Caco-2 (cell line): ENCODE data around the gene A2ML1. TPM values are rescaled to one million over a fixed set of nuclear protein-coding genes. Genes with fewer than 3 reads are reported as not detected.
A peak's percentile ranks its signal among the peaks of the same experiment; 100 is the strongest.
"Not testable (repeated sequence)": the region's sequence is repeated elsewhere in the genome, so short reads cannot be mapped to it uniquely, and the experiment has no call there.

Experiments
- BruUV-seq: library from RNA; stranded (reverse); fragments of 400-500 nt; replicated peaks from 2 replicates; lab custom pipeline; 2021; lab: Mats Ljungman, UMichigan
- CTCF ChIA-PET: fragments of 300-600 bp; sonication (Branson Sonifier 250); formaldehyde crosslinking; loops from one replicate; lab custom pipeline; 2022; ENCODE audit warnings: antibody characterized with exemption; lab: Charles Lee
- POLR2A ChIA-PET: fragments of 300-600 bp; sonication (Branson Sonifier 250); formaldehyde crosslinking; loops from one replicate; lab custom pipeline; 2022; ENCODE audit warnings: antibody characterized with exemption; lab: Charles Lee
- DNase-seq, 2 experiments: peaks; one replicate each; pipeline versions ENCODE4 v3.0.0 to v3.0.0-alpha.2; 2020 to 2022
- H3K27me3 ChIP-seq: replicated peaks from 2 replicates; pipeline ENCODE4 v1.6.0; 2011; ENCODE audit warnings: low read length; ENCODE audit not compliant: control insufficient read depth, insufficient read depth
- H3K36me3 ChIP-seq: 2 replicates; pipeline ENCODE4 v1.5.1; 2011; ENCODE audit warnings: low read length; ENCODE audit not compliant: control insufficient read depth, insufficient read depth
- H3K4me1 ChIP-seq: fragments of 250-450 bp; sonication (Bioruptor Pico); 2 replicates; pipeline ENCODE4 v1.5.1; 2020; ENCODE audit warnings: mild to moderate bottlenecking
- H3K4me3 ChIP-seq: 2 replicates; pipeline ENCODE4 v1.5.1; 2011; ENCODE audit warnings: low read depth, mild to moderate bottlenecking, control low read depth, low read length
- H3K9me3 ChIP-seq: fragments of 250-450 bp; sonication (Bioruptor Pico); 2 replicates; pipeline ENCODE4 v1.5.1; 2020; ENCODE audit warnings: mild to moderate bottlenecking, moderate library complexity
- H3K27ac Mint-ChIP-seq: one replicate; pipeline ENCODE4 v1.8.0; 2022; ENCODE audit warnings: mixed read lengths; ENCODE audit not compliant: unreplicated experiment
- H3K27me3 Mint-ChIP-seq: one replicate; pipeline ENCODE4 v1.8.0; 2022; ENCODE audit warnings: mixed read lengths; ENCODE audit not compliant: insufficient read depth, unreplicated experiment
- H3K36me3 Mint-ChIP-seq: one replicate; pipeline ENCODE4 v1.8.0; 2022; ENCODE audit warnings: mild to moderate bottlenecking, mixed read lengths; ENCODE audit not compliant: insufficient read depth, unreplicated experiment
- H3K4me1 Mint-ChIP-seq: one replicate; pipeline ENCODE4 v1.8.0; 2022; ENCODE audit warnings: low read depth, mixed read lengths; ENCODE audit not compliant: unreplicated experiment
- H3K4me3 Mint-ChIP-seq: one replicate; pipeline ENCODE4 v1.8.0; 2022; ENCODE audit warnings: mild to moderate bottlenecking, moderate library complexity, mixed read lengths; ENCODE audit not compliant: unreplicated experiment
- H3K9me3 Mint-ChIP-seq: one replicate; pipeline ENCODE4 v1.8.0; 2022; ENCODE audit warnings: mixed read lengths; ENCODE audit not compliant: unreplicated experiment
- CTCF ChIP-seq, 2 experiments: fragments of 200-600 bp in 1 of 2; IDR thresholded peaks; 1 replicate in 1 of 2; 2 replicates in 1 of 2; pipeline versions ENCODE4 v1.5.1 to v1.8.0; 2011 to 2022; ENCODE audit warnings: antibody characterized with exemption in 1 of 2, control low read depth in 1 of 2, inconsistent platforms in 1 of 2, low read depth in 1 of 2, low read length in 1 of 2, mild to moderate bottlenecking in 1 of 2, moderate library complexity in 1 of 2; ENCODE audit not compliant: insufficient read depth in 1 of 2, severe bottlenecking in 1 of 2, unreplicated experiment in 1 of 2
- intact Hi-C: fragments of 100-400 bp; cut with micrococcal nuclease; formaldehyde crosslinking; loops from one replicate; pipeline ENCODE4 v1.10.0; 2022; ENCODE audit not compliant: unreplicated experiment
- total RNA-seq: library from RNA; stranded (reverse); gene quantifications from 2 replicates; pipeline ENCODE4 v1.2.3, GENCODE V29; 2022

The A2ML1 gene
- total RNA-seq, 1 experiment from 2014 or later = not detected

GRCh38 chr12:8917751-8918150 is 95.3 kb downstream of the A2ML1 start:
- no peaks in the 10 kb centered on the region for H3K27me3 ChIP-seq
- no peak overlapping the region for H3K4me3 ChIP-seq
- no TSS peak for BruUV-seq
- H3K9me3 Mint-ChIP-seq = no peaks in the 10 kb centered on the region
- H3K4me3 Mint-ChIP-seq = no peak overlapping the region
- intact Hi-C loops = no loop called here
- no peak overlapping the region for H3K27ac Mint-ChIP-seq
- peaks cover 22% of the 10 kb centered on the region for H3K4me1 ChIP-seq
- H3K36me3 Mint-ChIP-seq = peaks cover 12% of the 10 kb centered on the region
- peaks cover 14% of the 10 kb centered on the region for H3K4me1 Mint-ChIP-seq
- H3K36me3 ChIP-seq = no peaks in the 10 kb centered on the region
- DNase-seq = no peak
- CTCF ChIA-PET = no interaction called here
- POLR2A ChIA-PET = no interaction called here
- TF ChIP-seq CTCF (IDR thresholded peaks at IDR 0.05; ENCODE audit: insufficient read depth in 1 of 2, low read depth in 1 of 2, low read length in 1 of 2, severe bottlenecking in 1 of 2, unreplicated experiment in 1 of 2) = no peak
- no peaks in the 10 kb centered on the region for H3K27me3 Mint-ChIP-seq
- H3K9me3 ChIP-seq = no peaks in the 10 kb centered on the region

- H3K36me3 Mint-ChIP-seq, H3K27me3 Mint-ChIP-seq, H3K27ac Mint-ChIP-seq, H3K4me1 ChIP-seq, H3K9me3 ChIP-seq, CTCF ChIA-PET, BruUV-seq, H3K27me3 ChIP-seq, H3K36me3 ChIP-seq, H3K9me3 Mint-ChIP-seq, H3K4me1 Mint-ChIP-seq, DNase-seq, intact Hi-C loops, H3K4me3 Mint-ChIP-seq, H3K4me3 ChIP-seq: not testable (repeated sequence)
- POLR2A ChIA-PET = interaction anchor here (1.2 kb wide), 1 partner anchor 30 kb away, joined by 3 read pairs; the partner anchor contains the start of gene M6PR
These were observed 97.2 kb downstream of the A2ML1 start for GRCh38 chr12:8919643-8920042.

GRCh38 chr12:8922544-8922943 is 100.1 kb downstream of the A2ML1 start:
- peak in 1 of 2 experiments; percentile 14 for DNase-seq
- no peaks in the 10 kb centered on the region for H3K27me3 Mint-ChIP-seq
- H3K36me3 ChIP-seq = no peaks in the 10 kb centered on the region
- H3K36me3 Mint-ChIP-seq = peaks cover 6% of the 10 kb centered on the region
- intact Hi-C loops = no loop called here
- no peaks in the 10 kb centered on the region for H3K9me3 ChIP-seq
- H3K27me3 ChIP-seq = no peaks in the 10 kb centered on the region
- no peak for TF ChIP-seq CTCF (IDR thresholded peaks at IDR 0.05; ENCODE audit: insufficient read depth in 1 of 2, low read depth in 1 of 2, low read length in 1 of 2, severe bottlenecking in 1 of 2, unreplicated experiment in 1 of 2)
- no peaks in the 10 kb centered on the region for H3K4me1 Mint-ChIP-seq
- no peaks in the 10 kb centered on the region for H3K9me3 Mint-ChIP-seq
- BruUV-seq = no TSS peak
- H3K4me3 ChIP-seq = no peak overlapping the region
- H3K27ac Mint-ChIP-seq = no peak overlapping the region
- ChIA-PET CTCF (no interaction called here), POLR2A (no interaction called here)
- no peaks in the 10 kb centered on the region for H3K4me1 ChIP-seq
- no peak overlapping the region for H3K4me3 Mint-ChIP-seq

Other genes starting within 250 kb of the A2ML1 start
- not detected in 2 replicates for gene AICDA, start 209.8 kb upstream of the A2ML1 start, total RNA-seq
- gene MFAP5, start 159.8 kb upstream of the A2ML1 start, total RNA-seq = 0.61 and 1.00 TPM in 2 replicates
- 3.3 and 3.6 TPM in 2 replicates for gene RIMKLB, start 124.6 kb upstream of the A2ML1 start, total RNA-seq
- gene PHC1, start 91.9 kb downstream of the A2ML1 start, total RNA-seq = 25.8 and 28.7 TPM in 2 replicates
- gene M6PR, start 127.0 kb downstream of the A2ML1 start, total RNA-seq = 303 and 310 TPM in 2 replicates
- 1.2 and 3.0 TPM in 2 replicates for gene KLRG1, start 166.9 kb downstream of the A2ML1 start, total RNA-seq